GM12878 (cell line): Measurements from ENCODE around the gene TLL1. TPM values are rescaled to one million over a fixed set of nuclear protein-coding genes. Genes with fewer than 3 reads are reported as not detected.

Source experiments
- ATAC-seq: fragments of 200-7000 bp; cut with Tn5 transposase; 3 replicates; pipeline ENCODE4 v1.9.1; 2020; ENCODE audit warnings: mild to moderate bottlenecking, moderate library complexity
- BruUV-seq: library from RNA; stranded (reverse); fragments of 400-500 nt; replicated peaks from 2 replicates; lab custom pipeline; 2021; lab: Mats Ljungman, UMichigan
- CTCF ChIA-PET: fragments of 300-600 bp; sonication (Branson Sonifier 250); formaldehyde crosslinking; extraction: SDS; loops from one replicate; lab custom pipeline; 2021; ENCODE audit warnings: inconsistent platforms; lab: Yijun Ruan, JAX
- POLR2A ChIA-PET: fragments of 350-600 bp; formaldehyde crosslinking; extraction: SDS; loops from one replicate; lab custom pipeline; 2021; ENCODE audit warnings: inconsistent platforms; lab: Charles Lee
- RAD21 ChIA-PET: fragments of 300-600 bp; sonication (Branson Sonifier 250); formaldehyde crosslinking; loops from one replicate; lab custom pipeline; 2023; ENCODE audit warnings: antibody characterized with exemption; ENCODE audit not compliant: unreplicated experiment; lab: Charles Lee
- SMC1A ChIA-PET: fragments of 300-600 bp; sonication (Branson Sonifier 250); formaldehyde crosslinking; loops from one replicate; lab custom pipeline; 2023; ENCODE audit not compliant: unreplicated experiment, uncharacterized antibody; lab: Charles Lee
- DNase-seq: peaks from one replicate; pipeline ENCODE4 v3.0.0-alpha.2; 2011; ENCODE audit warnings: low read depth, low spot score
- FAIRE-seq: peaks from 3 replicates; lab custom pipeline; 2011; peaks lifted over from hg19 to GRCh38; lab: Jason Lieb, UNC
- H2AFZ ChIP-seq: 2 replicates; pipeline ENCODE4 v1.6.0; 2011; ENCODE audit warnings: low read depth, low read length, control low read depth; ENCODE audit not compliant: control insufficient read depth
- H3K27ac ChIP-seq: 2 replicates; pipeline ENCODE4 v1.5.1; 2011; ENCODE audit warnings: control low read depth; ENCODE audit not compliant: control insufficient read depth, insufficient read depth
- H3K27me3 ChIP-seq, 2 experiments: replicated peaks in 1 of 2; 2 replicates each; pipeline versions ENCODE4 v1.6.0 to v1.6.1; 2011; ENCODE audit warnings: low read length in 1 of 2; ENCODE audit not compliant: control insufficient read depth in 2 of 2, insufficient read depth in 2 of 2
- H3K36me3 ChIP-seq, 2 experiments: 2 replicates each; pipeline ENCODE4 v1.5.1; 2011; ENCODE audit warnings: low read length in 1 of 2; ENCODE audit not compliant: control insufficient read depth in 2 of 2, insufficient read depth in 2 of 2
- H3K4me1 ChIP-seq: 2 replicates; pipeline ENCODE4 v1.6.1; 2011; ENCODE audit warnings: mild to moderate bottlenecking, low read length, moderate library complexity, mixed read lengths; ENCODE audit not compliant: control insufficient read depth, insufficient read depth
- H3K4me2 ChIP-seq: 2 replicates; pipeline ENCODE4 v1.6.0; 2011; ENCODE audit warnings: control low read depth; ENCODE audit not compliant: control insufficient read depth, insufficient read depth
- H3K4me3 ChIP-seq: fragments of 200-600 bp; sonication (generic); 2 replicates; pipeline ENCODE4 v1.5.1; 2016
- H3K79me2 ChIP-seq: 2 replicates; pipeline ENCODE4 v1.6.0; 2011; ENCODE audit warnings: low read length; ENCODE audit not compliant: control insufficient read depth, insufficient read depth
- H3K9ac ChIP-seq: 2 replicates; pipeline ENCODE4 v1.8.0; 2011; ENCODE audit warnings: low read length, control low read depth, mixed read lengths; ENCODE audit not compliant: control insufficient read depth, insufficient read depth
- H3K9me3 ChIP-seq: replicated peaks from 3 replicates; pipeline ENCODE4 v1.5.1; 2011; ENCODE audit warnings: mild to moderate bottlenecking, low read length; ENCODE audit not compliant: control insufficient read depth, insufficient read depth
- H4K20me1 ChIP-seq: 2 replicates; pipeline ENCODE4 v1.6.0; 2011; ENCODE audit not compliant: control insufficient read depth, insufficient read depth
- ATF7 ChIP-seq: fragments of 450-650 bp; IDR thresholded peaks from 2 replicates; pipeline ENCODE4 v1.6.1; 2016; ENCODE audit warnings: low read depth, mild to moderate bottlenecking
- JUND ChIP-seq: IDR thresholded peaks from 2 replicates; pipeline ENCODE4 v1.6.1; 2012; ENCODE audit warnings: low read depth, mild to moderate bottlenecking, low read length, improper control_type of control experiment, moderate library complexity
- LARP7 ChIP-seq: fragments of 450-650 bp; IDR thresholded peaks from 2 replicates; pipeline ENCODE4 v1.6.1; 2017; ENCODE audit warnings: mild to moderate bottlenecking
- MAX ChIP-seq: IDR thresholded peaks from 2 replicates; pipeline ENCODE4 v1.6.1; 2012; ENCODE audit warnings: low read depth, low read length, improper control_type of control experiment
- NR2C2 ChIP-seq: IDR thresholded peaks from 2 replicates; pipeline ENCODE4 v1.6.1; 2011; ENCODE audit warnings: borderline replicate concordance, low read depth; ENCODE audit not compliant: control insufficient read depth, insufficient read length
- SMAD5 ChIP-seq: IDR thresholded peaks from 2 replicates; pipeline ENCODE4 v1.6.1; 2016; ENCODE audit warnings: antibody characterized with exemption, low read depth
- SMC3 ChIP-seq: IDR thresholded peaks from 2 replicates; pipeline ENCODE4 v1.6.1; 2011; ENCODE audit warnings: low read length, improper control_type of control experiment, borderline replicate concordance
- SRF ChIP-seq, 2 experiments: IDR thresholded peaks; 2 replicates each; pipeline ENCODE4 v1.6.1; 2011; ENCODE audit warnings: low read depth in 2 of 2, low read length in 2 of 2, mild to moderate bottlenecking in 1 of 2, moderate library complexity in 1 of 2
- YY1 ChIP-seq: IDR thresholded peaks from 2 replicates; pipeline ENCODE4 v1.6.1; 2011; ENCODE audit warnings: low read depth, mild to moderate bottlenecking, low read length
- ZNF274 ChIP-seq: IDR thresholded peaks from one replicate; pipeline ENCODE4 v1.8.0; 2011; ENCODE audit not compliant: insufficient read length, insufficient read depth
- WGBS: methylation state at CpG from one replicate; pipeline ENCODE4 v1.1.6; 2016; ENCODE audit warnings: low lambda C conversion rate; ENCODE audit not compliant: insufficient replicate concordance, insufficient coverage; ENCODE audit errors: missing lambda C conversion rate; 5-methylcytosine and 5-hydroxymethylcytosine counted together
- in situ Hi-C: fragments of 300-500 bp; cut with MboI; formaldehyde crosslinking; loops from 9 replicates; pipeline ENCODE4 v1.14.3; 2018; ENCODE audit warnings: mixed read lengths
- intact Hi-C: fragments of 100-400 bp; cut with micrococcal nuclease; formaldehyde crosslinking; loops from one replicate; pipeline ENCODE4 v1.14.2; 2022; ENCODE audit not compliant: unreplicated experiment
- polyA plus RNA-seq, 11 experiments: library from polyadenylated mRNA; depleted of rRNA in 4 of 11; unstranded in 6 of 11; stranded (reverse) in 5 of 11; fragments of >200 nt; fragmentation: Nextera tagmentation in 4 of 11; fragmentation: Illumina TruSeq in 1 of 11; extraction: Ambion mirVana in 4 of 11; extraction: Trizol in 1 of 11; gene quantifications; 1 replicate in 1 of 11; 2 replicates in 10 of 11; pipeline versions ENCODE4 v1.2.1 to v1.2.3, GENCODE V29; 2011 to 2016; ENCODE audit warnings: inconsistent platforms in 2 of 11, missing spikeins in 2 of 11, low read depth in 1 of 11
- total RNA-seq, 4 experiments: library from RNA; depleted of rRNA in 3 of 4; stranded (reverse); fragments of >200 nt in 3 of 4; fragmentation: Illumina TruSeq in 1 of 4; extraction: Trizol in 1 of 4; gene quantifications; 2 replicates each; pipeline versions ENCODE4 v1.2.1 to v1.2.3, GENCODE V29; 2013 to 2021
- TF ChIP-seq, protein P1 (sequence below): IDR thresholded peaks from 2 replicates; pipeline ENCODE4 v1.6.1; 2011; ENCODE audit warnings: borderline replicate concordance, low read depth, mild to moderate bottlenecking, moderate library complexity, low read length; ENCODE audit not compliant: insufficient read depth, poor library complexity, severe bottlenecking

TLL1 gene
- total and polyA plus RNA-seq, 10 of the 15 experiments (the other 5 are each of a cell fraction or from before 2014, with no cell fraction given): 0.02 to 0.31 (median 0.05) TPM; not detected in 2

GRCh38 chr4:165991325-165992180 is 118.5 kb downstream of the TLL1 start (continued):
- TF ChIP-seq, protein P1, sequence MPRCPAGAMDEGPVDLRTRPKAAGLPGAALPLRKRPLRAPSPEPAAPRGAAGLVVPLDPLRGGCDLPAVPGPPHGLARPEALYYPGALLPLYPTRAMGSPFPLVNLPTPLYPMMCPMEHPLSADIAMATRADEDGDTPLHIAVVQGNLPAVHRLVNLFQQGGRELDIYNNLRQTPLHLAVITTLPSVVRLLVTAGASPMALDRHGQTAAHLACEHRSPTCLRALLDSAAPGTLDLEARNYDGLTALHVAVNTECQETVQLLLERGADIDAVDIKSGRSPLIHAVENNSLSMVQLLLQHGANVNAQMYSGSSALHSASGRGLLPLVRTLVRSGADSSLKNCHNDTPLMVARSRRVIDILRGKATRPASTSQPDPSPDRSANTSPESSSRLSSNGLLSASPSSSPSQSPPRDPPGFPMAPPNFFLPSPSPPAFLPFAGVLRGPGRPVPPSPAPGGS: no peak

- WGBS: 0% methylated on average over 1 of the region's 1 CpG
- Histone ChIP-seq H3K9ac (no peak overlapping the region), H4K20me1 (no peaks in the 10 kb centered on the region), H3K79me2 (no peaks in the 10 kb centered on the region), H3K27ac (no peak overlapping the region), H2AFZ (no peak overlapping the region), H3K9me3 (no peaks in the 10 kb centered on the region), H3K4me2 (no peak overlapping the region)
- DNase-seq: no peak
- intact Hi-C loops: no loop called here
- no TSS peak for BruUV-seq
- TF ChIP-seq ZNF274: no peak
- TF ChIP-seq YY1: no peak
- TF ChIP-seq SRF (IDR thresholded peaks at IDR 0.05; ENCODE audit: low read depth in 2 of 2, low read length in 2 of 2): no peak
- TF ChIP-seq ATF7: no peak
- TF ChIP-seq JUND: no peak
- TF ChIP-seq SMAD5: no peak
- TF ChIP-seq MAX: no peak
- TF ChIP-seq LARP7: no peak
- TF ChIP-seq NR2C2: no peak
- no peak for TF ChIP-seq SMC3
- TF ChIP-seq, all 136 proteins: peak for 0
- H3K36me3 ChIP-seq: no peaks in the 10 kb centered on the region
- ChIA-PET POLR2A (no interaction called here), CTCF (no interaction called here), RAD21 (no interaction called here), SMC1A (no interaction called here)
- FAIRE-seq: no peak
- no peak overlapping the region for H3K4me3 ChIP-seq
- no peaks in the 10 kb centered on the region for H3K27me3 ChIP-seq
- in situ Hi-C loops: no loop called here
- no peak for ATAC-seq
- no peaks in the 10 kb centered on the region for H3K4me1 ChIP-seq
Observed at GRCh38 chr4:165992283-165992682, 119.2 kb downstream of the TLL1 start.
